Lung microvascular endothelial cell (primary cell): ENCODE results near the gene IMMT. TPM values are rescaled to one million over a fixed set of nuclear protein-coding genes. Genes with fewer than 3 reads are reported as not detected.

ENCODE experiments used
- DNase-seq, 2 donors: peaks; one replicate each; pipeline versions ENCODE4 v3.0.0 to v3.0.0-alpha.2; 2010; ENCODE audit warnings: low read depth in 2 of 2
- total RNA-seq: library from RNA; depleted of rRNA; stranded (reverse); fragments of >200 nt; gene quantifications from 2 replicates; pipeline ENCODE4 v1.2.1, GENCODE V29; 2014

IMMT gene
- total RNA-seq, 1 donor from 2014 or later = 33.7 TPM

- DNase-seq = no peak
Observed at GRCh38 chr2:86226636-86227520, 31.6 kb upstream of the IMMT start.

GRCh38 chr2:86226070-86226469 is 30.8 kb upstream of the IMMT start:
- DNase-seq = no peak

- peak; percentile 82 to 95 for DNase-seq
Observed at GRCh38 chr2:86225581-86225980, 30.3 kb upstream of the IMMT start.

- peak in 1 of 2 donors; percentile 62 for DNase-seq
Observed at GRCh38 chr2:86224645-86225355, 29.5 kb upstream of the IMMT start.

- DNase-seq = no peak
Observed at GRCh38 chr2:86223927-86224560, 28.8 kb upstream of the IMMT start.

- peak in 1 of 2 donors; percentile 76 for DNase-seq
Observed at GRCh38 chr2:86223140-86223926, 28.1 kb upstream of the IMMT start.

GRCh38 chr2:86221066-86221684 is 25.9 kb upstream of the IMMT start:
- DNase-seq = peak; percentile 53 to 81

GRCh38 chr2:86219896-86220295 is 24.6 kb upstream of the IMMT start:
- DNase-seq = no peak

GRCh38 chr2:86218124-86218523 is 22.9 kb upstream of the IMMT start:
- DNase-seq = no peak

GRCh38 chr2:86216575-86217555 is 21.6 kb upstream of the IMMT start:
- no peak for DNase-seq

- no peak for DNase-seq
Observed at GRCh38 chr2:86214503-86214832, 19.2 kb upstream of the IMMT start.

- peak; percentile 72 for DNase-seq
Observed at GRCh38 chr2:86213699-86214502, 18.6 kb upstream of the IMMT start.

- DNase-seq = peak in 1 of 2 donors; percentile 48
Observed at GRCh38 chr2:86213056-86213455, 17.8 kb upstream of the IMMT start.

- no peak for DNase-seq
Observed at GRCh38 chr2:86211796-86212188, 16.5 kb upstream of the IMMT start.

- no peak for DNase-seq
Observed at GRCh38 chr2:86211033-86211795, 16.0 kb upstream of the IMMT start.

- no peak for DNase-seq
Observed at GRCh38 chr2:86204458-86204857, 9.2 kb upstream of the IMMT start.

GRCh38 chr2:86203614-86204013 is 8.4 kb upstream of the IMMT start:
- no peak for DNase-seq

GRCh38 chr2:86202702-86203101 is 7.4 kb upstream of the IMMT start:
- no peak for DNase-seq
